ENCODE data around the gene KIF2C.

The KIF2C gene

GRCh38 chr1:44817307-44817706 is 77.7 kb downstream of the KIF2C start:
- no peak for DNase-seq

Data from activated CD4-positive, alpha-beta T cell treated with anti-CD3 and anti-CD28 coated beads, Interleukin-2, amount 50 U/mL, for 48 hours (primary cell).